ENCODE measurements around the gene SMIM31.

Gene SMIM31

DNA sequence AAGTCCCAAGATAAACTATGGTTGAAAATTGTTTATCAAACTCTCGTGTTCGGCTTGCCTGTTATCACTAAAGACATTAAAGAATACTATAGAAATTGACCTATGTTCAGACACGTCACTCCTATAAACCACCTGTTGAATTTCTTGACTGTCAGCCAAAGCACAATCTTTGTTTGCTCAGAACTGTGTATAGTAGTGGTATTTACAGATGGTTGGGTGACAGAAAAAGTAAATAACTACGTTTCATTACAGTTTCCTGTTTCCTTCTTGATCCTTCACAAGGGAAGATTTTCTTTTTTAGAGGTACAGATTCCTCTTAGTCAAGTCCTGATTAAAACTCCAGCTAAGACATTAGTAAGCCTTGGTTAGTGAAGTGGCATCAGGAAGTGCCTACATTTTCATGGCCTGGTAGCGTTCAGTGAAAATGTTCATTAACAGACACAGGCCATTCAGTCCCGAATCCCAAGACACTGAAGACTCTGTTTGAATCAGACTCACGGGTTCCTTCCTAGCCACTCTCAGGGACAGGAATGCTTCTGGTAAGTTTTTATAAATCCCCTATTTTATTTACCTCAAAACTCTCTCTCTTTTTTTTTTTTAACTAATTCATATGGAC is at the start of gene SMIM31:
TSS of gene SMIM31 (plus strand) at position 259 of the 616 bp plus-strand sequence. CDS start 16,313 bp downstream, outside the sequence.
- DNase-seq = peak; percentile 90

DNA sequence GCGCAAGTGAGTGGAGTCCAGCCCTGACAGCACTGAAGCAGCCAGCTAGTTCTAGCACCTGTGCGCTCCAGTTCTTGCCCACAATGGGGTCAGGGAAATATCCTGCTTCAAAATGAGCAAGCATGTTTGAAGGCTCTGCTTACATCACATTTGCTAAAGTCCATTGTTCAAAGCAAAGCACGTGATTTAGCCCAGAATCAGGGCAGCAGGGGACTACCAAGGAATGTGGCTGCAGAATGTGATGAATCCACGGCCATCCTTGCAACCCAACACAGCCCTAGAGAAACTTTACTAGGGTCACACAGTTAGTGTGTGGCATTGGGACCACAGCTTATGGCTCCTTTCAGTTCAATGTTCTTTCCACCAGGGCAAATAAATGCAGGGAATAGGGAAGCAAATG is 47.3 kb upstream of the SMIM31 start:
- no peak for DNase-seq

DNA sequence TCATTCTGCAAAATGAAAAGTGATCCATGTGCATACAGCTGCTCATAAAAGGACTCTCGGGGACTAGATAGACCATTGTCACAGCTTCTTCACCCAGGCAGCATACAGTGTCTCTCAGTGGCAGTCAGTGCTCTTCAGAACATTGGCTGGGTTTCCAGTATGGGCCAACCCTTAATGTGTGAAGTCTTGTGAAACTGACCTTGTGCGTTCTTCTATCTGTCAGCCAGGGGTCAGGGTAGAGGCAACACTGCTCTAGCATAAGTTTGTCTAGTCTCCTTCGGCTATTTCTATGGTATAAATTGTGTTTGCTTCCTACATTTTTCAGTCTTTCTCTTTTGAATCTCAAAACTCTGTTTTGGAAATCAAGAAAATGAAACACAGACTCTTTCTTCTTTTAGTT is 37.0 kb upstream of the SMIM31 start:
- peak; percentile 20 for DNase-seq

GRCh38 chr4:164718827-164719226 is 35.1 kb upstream of the SMIM31 start:
- DNase-seq = no peak

- DNase-seq = no peak
Measured at GRCh38 chr4:164725066-164725465, 28.9 kb upstream of the SMIM31 start.

GRCh38 chr4:164730705-164731393 is 23.1 kb upstream of the SMIM31 start:
- DNase-seq = no peak

- peak; percentile 49 for DNase-seq
Measured at GRCh38 chr4:164731827-164732474, 22.0 kb upstream of the SMIM31 start.

DNA sequence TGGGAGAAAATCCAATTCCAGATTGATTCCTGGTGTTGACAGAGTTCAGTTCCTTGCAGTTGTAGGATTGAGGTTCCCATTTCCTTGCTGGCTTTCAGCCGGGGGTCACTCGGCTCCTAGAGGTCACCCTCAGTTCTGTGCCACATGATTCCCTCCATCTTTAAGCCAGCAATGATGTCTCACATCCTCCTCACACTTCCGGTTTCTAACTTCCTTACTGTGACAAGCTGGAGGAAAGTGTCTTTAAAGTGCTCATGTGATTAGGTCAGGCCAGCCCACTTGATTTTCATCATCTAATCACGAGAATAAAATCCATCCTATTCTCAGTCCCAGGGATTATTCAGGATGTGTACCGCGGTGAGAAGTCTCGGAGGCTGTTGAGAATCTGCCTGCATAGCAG is 19.4 kb upstream of the SMIM31 start:
- no peak for DNase-seq

DNA sequence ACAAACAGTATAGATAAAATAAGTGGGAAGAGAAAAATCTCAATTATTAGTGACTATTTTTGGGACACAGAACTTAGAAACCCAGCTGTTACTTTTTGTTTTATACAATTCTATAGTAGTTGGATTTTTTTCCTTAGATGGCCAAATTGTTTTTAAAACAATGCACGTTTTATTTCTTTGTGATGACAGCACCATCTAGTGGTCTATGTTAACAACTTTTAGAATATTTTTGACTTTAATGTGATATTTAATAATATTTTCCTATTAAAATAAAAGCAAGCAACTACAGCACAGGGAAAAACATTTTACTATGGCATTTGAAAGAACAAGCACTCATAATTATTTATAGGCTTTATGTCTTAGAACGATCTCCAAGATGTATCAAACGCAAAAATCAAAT is 5.6 kb upstream of the SMIM31 start:
- DNase-seq = peak; percentile 53

DNA sequence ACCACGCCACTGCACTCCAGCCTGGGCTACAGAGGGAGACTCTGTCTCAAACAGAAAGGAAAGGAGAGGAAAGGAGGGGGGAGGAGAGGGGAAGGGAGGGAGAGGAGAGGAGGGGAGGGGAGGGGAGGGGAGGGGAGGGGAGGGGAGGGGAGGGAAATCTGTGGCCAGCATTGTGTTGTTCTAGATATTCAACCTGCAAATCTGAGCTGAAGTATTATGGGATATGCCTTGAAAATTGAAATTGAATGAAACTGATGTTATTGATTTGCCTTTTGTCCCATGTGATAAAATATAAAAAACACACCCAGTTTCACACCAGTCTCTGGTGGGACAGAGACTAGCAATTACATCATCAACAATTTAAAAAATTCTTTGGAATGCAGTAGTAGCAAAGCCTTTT is 1.5 kb downstream of the SMIM31 start:
- peak; percentile 21 for DNase-seq

- DNase-seq = peak; percentile 3
Measured at GRCh38 chr4:164756686-164757085, 2.8 kb downstream of the SMIM31 start.

DNA sequence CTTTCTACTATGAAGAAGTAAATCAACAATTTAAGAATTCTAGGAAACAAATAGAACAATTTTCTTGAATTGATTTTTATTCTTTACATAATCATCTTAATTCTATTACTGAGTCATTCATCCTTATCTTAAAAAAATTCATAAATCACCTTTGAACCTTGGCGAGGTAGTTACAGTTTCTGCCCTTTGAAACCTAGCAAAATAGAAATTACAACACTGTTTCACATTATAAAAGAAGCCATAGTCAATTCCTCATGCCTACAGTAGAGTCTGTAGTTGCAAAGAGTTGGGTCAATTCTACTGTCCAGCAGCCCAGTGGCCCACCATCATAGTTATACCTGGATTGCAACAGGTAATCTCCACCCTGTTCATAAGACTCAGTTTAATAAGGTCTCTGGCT is 7.3 kb downstream of the SMIM31 start:
- DNase-seq = no peak

GRCh38 chr4:164761746-164762275 is 7.9 kb downstream of the SMIM31 start:
- DNase-seq = no peak

GRCh38 chr4:164765096-164765495 is 11.2 kb downstream of the SMIM31 start:
- no peak for DNase-seq

GRCh38 chr4:164765833-164766232 is 11.9 kb downstream of the SMIM31 start:
- no peak for DNase-seq

GRCh38 chr4:164768516-164768915 is 14.6 kb downstream of the SMIM31 start:
- DNase-seq = peak; percentile 28

DNA sequence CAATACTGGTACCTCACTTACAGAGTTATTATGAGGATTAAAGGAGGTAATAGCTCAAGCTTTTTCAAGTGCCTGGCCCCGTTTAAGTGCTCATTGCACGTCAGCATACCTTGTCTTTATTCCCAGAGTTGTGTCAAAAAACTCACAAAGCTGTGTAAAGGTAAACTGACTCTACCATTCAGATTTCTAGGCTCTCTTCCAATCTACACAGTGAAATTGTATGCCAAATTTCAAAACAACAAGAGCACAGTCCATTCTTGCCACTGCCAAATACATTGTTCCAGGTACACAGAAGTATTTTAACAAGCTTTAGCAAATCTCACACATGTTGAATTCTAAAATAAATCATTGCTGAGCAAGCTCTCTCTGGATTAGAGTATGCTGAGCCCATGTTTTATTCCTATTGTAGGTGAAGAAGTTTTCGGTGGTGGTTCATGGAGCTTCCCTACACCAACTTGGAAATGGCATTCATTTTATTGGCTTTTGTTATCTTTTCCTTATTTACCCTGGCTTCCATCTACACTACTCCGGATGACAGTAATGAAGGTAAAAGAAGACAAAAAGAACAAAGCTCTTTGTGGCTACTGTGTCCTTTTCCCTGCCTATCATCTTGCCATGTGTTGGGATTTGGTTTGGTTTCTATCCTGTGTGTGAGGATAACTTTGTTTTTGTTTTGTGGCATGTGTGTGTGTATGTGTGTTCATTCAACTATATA is 16.2 kb downstream of the SMIM31 start:
- DNase-seq = no peak

GRCh38 chr4:164771088-164771487 is 17.2 kb downstream of the SMIM31 start:
- DNase-seq = no peak

DNA sequence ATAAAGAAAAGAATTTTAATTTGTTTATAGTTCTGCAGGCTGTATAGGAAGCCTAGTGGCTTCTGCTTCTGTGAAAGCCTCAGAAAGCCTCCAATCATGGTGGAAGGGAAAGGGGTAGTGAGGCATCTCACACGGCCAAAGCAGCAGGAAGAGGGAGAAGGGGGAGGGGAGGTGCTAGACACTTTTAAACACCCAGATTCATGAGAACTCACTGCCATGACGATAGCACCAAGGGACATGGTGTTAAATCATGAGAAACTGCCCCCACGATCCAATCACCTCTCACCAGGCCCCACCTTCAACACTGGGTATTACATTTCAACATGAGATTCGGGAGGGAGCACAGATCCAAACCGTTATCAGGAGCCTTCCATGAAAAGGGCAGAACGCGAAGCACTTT is 18.1 kb downstream of the SMIM31 start:
- DNase-seq = no peak

GRCh38 chr4:164779080-164779479 is 25.1 kb downstream of the SMIM31 start:
- no peak for DNase-seq

DNA sequence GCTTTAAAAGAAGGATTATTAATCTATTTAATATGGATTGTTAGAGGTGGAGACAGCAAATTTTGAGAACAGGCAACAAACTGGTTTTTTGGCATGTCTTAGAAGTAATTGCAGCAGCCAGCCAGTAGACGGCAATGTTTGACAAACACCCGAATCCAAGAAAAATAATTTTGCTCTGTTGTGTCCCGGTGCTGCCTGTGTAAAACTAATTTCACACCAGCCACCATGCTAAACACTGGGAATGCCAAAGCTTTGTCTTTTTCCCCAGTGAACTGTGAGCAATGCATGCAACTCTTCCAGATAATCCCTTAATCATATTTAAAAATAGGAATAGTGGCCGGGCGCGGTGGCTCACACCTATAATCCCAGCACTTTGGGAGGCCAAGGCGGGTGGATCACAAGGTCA is 25.9 kb downstream of the SMIM31 start:
- DNase-seq = peak; percentile 61

- DNase-seq = no peak
Measured at GRCh38 chr4:164780839-164781238, 26.9 kb downstream of the SMIM31 start.

DNA sequence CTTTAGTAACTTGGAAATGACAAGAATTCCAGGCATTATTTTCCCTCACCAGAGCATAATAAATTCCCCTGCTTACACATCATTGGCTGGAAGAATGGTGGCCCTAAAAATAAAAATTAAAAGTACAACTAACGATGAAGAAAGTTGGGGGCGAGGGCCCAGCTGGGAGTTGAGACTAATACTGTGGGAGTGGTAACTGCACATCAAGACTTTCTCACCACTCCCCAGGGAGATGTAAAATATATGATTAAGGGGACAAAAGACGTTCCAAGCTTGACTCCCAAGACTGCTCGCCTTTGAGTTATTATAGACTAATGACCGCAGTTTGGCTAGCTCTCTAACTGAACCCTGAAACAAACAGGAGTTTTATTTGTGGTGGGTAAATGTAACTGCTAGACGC is 30.0 kb downstream of the SMIM31 start:
- no peak for DNase-seq

Data from DMS53 (cell line).